Glomerular visceral epithelial cell (primary cell): ENCODE results near the gene CADM3.
A peak's percentile ranks its signal among the peaks of the same experiment; 100 is the strongest.

Source experiments
- DNase-seq: peaks from one replicate; pipeline ENCODE4 v3.0.0-alpha.2; 2016; ENCODE audit errors: extremely low spot score

Gene CADM3

GRCh38 chr1:159207080-159207479 is 35.7 kb downstream of the CADM3 start:
- no peak for DNase-seq

- DNase-seq: no peak
These were observed 36.4 kb downstream of the CADM3 start for GRCh38 chr1:159207774-159208173.

DNA sequence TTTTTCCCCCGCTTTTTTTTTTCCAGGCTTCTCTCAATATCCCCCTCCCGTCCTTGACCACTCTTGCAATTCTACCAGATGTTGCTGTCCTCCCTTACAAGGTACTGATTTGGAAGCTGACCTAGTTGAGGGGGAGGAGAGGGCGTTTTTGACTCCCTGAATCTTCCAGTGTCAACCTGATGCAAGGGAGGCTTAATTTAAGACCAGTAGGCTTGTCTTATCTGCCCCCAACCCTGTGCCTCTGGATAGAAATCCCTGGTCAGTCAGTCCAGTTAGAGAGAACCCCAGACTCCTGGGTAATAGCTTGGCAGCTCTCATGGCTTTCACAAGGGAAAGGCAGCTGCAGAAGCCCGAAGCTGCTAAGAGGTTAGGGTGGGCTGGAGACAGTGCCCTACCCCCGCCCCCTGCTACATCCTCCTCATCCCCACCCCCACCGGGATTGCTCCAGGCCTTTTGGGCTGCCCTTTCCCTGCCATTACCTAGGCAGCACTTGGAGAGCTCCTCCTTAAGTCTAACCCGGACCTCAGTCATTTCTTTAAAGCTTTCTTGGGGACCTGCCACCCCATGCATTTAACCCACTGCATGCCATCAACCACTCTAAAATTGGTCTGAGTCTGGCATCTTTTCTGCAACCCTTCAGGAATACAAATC is 36.9 kb downstream of the CADM3 start:
- DNase-seq: no peak

GRCh38 chr1:159209061-159209460 is 37.6 kb downstream of the CADM3 start:
- no peak for DNase-seq

GRCh38 chr1:159211331-159212136 is 40.1 kb downstream of the CADM3 start:
- DNase-seq: peak; percentile 65

DNA sequence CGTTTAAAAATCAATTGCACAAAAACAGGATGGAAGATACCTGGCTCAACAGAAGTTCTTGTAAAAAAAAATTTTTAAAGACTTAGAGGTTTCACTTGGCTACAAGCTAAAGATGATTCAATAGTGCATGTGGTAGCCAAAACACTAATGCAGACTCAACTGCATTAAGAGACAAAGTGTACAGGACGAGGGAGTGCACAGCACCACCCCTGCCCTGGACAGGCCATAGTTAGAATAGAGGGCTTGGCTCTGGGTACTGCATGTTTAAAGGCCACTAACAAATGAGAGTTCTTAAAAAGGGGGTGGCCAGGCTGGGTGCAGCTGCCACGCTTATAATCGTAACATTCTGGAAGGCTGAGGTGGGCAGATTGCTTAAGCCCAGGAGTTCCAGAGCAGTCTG is 41.2 kb downstream of the CADM3 start:
- no peak for DNase-seq

DNA sequence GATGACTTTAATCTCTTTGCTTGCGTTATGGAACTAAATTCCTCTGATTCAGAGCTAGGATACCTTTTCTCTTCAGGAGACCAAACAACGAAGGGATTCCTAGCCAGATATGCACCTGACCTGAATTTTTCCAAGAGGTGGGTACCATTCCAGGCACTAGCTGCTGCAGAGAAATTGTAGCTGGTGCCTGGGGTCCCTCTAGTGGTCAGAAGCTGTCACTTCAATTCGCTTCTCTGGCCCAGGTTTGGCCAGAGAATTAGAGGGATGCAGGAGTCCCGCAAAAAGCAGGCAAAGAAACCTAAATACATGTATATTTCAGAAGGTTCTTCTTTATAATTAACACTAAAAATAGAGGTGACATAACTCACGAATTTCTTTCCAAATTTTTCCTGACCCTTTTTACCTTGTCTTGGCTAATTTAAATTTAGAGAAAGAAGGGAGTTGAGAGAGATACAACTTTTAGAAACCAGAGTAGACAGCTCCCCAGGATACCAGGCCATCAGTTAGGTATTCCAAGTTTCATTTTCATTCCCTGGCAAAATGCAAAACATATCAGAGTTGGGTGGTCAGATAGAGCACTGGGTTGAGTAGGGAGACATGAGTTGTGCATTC is 42.8 kb downstream of the CADM3 start:
- peak; percentile 53 for DNase-seq

DNA sequence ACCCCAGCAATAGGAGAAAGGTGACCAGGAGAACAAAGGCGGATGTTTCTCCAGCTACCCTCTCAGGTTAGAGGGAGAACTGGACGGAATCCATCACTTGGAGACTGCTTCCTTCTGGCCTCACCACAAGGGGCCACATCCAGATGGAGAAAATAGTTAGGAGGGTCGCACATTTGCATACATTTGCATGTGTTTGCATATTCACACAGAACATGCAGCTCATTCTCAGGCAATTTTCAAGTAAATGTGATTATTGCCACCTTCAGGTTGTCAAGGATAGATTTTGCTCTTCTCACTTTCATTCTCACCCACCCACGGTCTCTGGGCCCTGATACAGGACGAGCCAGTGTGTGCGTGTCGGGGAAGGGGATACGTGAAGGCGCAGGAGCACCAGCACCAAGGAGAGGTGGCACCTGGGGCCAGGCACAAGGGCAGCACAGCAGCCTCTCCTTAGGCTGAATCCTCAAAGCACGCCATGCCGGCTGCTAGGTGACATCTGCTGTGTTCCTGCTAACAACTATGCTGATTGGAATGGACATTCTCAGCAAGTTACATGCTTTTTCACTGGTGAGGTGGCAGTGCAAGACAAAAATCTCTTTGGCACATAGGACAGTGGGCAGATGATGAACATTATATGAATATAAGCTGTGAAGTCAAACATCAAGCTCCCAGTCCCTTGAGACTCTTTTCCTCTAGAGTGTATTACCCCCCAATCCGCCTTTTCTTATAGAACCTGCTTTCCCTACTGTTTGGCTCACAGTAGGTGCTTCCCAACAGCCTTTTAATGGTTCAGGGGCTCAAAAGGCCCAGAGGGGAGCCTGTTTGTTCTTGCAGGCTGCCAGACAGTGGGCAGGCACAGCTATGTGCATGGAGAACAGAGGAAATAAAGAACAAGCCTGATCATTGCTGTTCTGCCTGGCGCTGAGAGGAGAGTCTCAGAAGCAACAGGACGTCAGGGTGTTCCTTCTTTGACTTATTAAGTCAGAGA is 47.5 kb downstream of the CADM3 start:
- no peak for DNase-seq

GRCh38 chr1:159222075-159222865 is 50.9 kb downstream of the CADM3 start:
- DNase-seq: no peak

DNA sequence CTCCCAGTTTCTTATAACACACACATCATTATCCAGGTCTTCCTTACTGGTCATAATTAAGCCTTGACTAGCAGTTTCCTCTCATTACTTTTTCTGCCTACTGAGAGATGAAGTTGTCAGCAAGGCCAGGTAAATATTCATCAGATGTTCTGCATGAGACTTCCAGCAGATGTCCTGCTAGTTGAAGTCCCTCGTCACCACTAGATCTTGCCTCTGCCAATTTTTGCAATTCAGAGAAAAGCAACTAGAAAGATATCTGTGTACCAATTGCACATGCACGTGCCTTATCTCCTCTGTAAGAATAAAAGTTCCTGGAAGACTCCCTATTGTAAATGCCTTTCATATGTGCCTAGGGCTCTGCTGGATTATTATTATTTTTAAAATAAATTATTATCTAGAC is 51.6 kb downstream of the CADM3 start:
- DNase-seq: no peak

GRCh38 chr1:159228554-159228953 is 57.1 kb downstream of the CADM3 start:
- no peak for DNase-seq

DNA sequence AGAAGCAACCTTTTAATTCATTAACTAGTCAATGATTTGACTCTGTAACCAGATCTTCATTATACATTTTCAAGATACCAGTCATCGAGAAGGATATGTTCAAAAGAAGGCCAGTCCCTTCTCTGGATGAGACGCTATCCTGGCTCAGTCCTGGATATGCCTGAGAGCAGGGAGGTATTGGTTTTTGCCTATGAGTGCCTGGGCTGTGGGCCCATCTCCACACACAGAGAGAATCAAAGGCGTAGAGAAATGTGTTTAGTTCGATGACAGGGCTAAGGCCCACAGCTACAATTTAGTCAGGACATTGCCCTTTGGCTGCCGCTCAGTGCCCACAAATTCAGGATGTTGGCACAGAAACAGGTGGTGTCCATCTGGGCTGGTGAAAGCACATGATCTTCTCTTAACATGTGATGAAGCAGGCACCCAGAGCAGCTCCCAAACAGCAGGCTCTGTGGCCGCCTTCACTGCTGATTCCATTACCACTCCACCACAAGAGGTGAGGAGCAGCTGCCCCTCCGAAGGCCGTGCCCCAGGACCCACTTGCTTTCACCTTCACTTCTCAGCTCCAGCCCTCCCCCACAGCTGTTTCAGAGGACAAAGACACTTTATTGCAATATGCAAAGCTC is 58.0 kb downstream of the CADM3 start:
- DNase-seq: peak; percentile 2

- no peak for DNase-seq
These were observed 58.5 kb downstream of the CADM3 start for GRCh38 chr1:159229896-159230295.

GRCh38 chr1:159239551-159240220 is 68.3 kb downstream of the CADM3 start:
- no peak for DNase-seq

DNA sequence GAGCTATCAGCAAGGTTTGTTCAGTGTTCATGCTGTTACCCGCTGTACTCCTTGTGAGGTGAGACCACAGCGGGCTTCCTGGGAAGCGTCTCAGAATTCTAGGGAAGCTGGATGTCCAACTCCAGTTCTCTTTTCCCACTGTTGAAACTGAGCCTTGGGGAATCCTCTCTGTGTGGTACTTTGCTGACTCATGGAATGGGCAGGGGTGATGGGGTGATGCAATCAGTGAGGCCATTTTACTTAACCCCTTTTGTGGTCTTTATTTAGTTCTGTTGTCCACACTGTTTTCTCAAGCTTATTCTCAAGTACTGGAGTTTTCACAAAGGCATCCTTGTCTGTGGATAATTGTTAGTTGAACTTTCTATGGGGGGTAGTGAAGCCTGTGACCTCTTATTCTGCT is 75.9 kb downstream of the CADM3 start:
- no peak for DNase-seq

DNA sequence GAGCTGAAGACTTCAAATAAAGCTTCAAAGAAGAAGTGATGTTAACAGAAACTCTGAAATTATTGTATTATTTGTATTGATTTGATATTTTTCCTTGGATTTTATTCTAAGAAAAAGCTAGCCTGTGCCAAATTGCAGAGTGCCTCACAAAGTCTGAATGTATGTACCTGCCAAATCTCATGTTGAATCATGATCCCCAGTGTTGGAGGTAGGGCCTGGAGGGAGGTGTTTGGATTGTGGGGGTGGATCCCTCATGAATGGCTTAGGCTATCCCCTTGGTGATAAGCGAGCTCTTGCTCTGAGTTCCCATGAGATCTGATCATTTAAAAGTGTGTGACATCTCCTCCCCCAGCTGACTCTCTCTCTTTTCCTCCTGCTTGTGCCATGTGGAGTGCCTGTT is 76.9 kb downstream of the CADM3 start:
- DNase-seq: no peak

DNA sequence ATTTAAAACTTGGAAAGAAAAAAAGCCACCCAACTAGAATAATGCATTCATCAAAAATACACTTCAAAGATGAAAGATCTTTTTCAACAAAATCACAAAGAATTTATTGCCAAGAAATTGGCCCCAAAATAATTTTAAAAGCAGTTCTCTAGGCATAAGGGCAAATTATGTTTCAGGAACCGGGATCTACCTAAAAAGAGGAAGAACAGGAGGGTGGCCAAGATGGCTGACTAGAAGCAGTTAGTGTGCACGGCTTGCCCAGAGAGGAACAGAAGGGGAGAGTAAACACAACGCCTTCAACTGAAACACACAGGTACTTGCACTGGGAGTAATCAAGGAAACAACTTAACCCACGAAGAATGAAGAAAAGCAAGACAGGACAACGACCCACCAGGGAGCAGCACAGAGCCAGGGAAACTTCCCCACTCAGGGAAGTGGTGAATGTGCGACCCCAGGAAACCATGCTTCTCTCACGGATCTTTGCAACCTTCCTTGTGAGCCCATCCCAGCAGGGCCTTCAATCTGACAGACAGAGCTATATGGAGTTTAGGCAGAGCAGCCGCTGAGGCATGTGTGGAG is 79.3 kb downstream of the CADM3 start:
- no peak for DNase-seq
